Stomach (tissue), 4 donors: ENCODE measurements around the gene DOCK1.

Experiments used
- POLR2A ChIP-seq, 4 donors: fragments of 450-650 bp; IDR thresholded peaks; one replicate each; pipeline ENCODE4 v1.6.1; 2016; ENCODE audit warnings: antibody characterized with exemption in 4 of 4, control low read depth in 2 of 4, mild to moderate bottlenecking in 1 of 4, moderate library complexity in 1 of 4
- POLR2AphosphoS5 ChIP-seq, 3 donors: sonication (generic); formaldehyde crosslinking; IDR thresholded peaks; one replicate each; pipeline ENCODE4 v1.6.1; 2016; ENCODE audit warnings: antibody characterized with exemption in 3 of 3
- TF ChIP-seq, protein P1 (sequence below), 7 experiments: fragments of 450-650 bp in 4 of 7; fragments of 200-600 bp in 3 of 7; sonication (generic) in 3 of 7; IDR thresholded peaks; one replicate each; pipeline ENCODE4 v1.5.1; 2016 to 2019; ENCODE audit warnings: antibody characterized with exemption in 7 of 7, control low read depth in 2 of 7, mild to moderate bottlenecking in 1 of 7

DNA sequence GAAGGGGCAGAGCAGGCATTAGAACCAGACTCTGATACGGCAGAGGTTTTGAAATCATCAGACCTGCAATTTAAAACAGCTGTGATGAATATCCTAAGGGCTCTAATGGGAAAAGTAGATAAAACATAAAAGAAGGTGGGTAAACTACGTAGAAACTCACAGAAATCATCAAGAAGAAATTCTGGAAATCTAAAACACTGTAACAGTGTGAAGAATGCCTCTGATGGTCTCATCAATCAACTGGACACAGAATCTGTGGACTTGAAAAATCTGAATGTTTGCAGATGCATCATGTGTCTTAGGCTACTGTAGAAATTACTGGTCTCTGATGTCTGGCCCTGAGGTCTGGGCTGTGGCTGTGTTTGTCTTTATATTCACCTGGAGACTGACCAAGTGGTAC, 470.8 kb downstream of the DOCK1 start:
- TF ChIP-seq POLR2A (IDR thresholded peaks at IDR 0.05) (no peak), POLR2AphosphoS5 (IDR thresholded peaks at IDR 0.05) (no peak)
- TF ChIP-seq, protein P1, sequence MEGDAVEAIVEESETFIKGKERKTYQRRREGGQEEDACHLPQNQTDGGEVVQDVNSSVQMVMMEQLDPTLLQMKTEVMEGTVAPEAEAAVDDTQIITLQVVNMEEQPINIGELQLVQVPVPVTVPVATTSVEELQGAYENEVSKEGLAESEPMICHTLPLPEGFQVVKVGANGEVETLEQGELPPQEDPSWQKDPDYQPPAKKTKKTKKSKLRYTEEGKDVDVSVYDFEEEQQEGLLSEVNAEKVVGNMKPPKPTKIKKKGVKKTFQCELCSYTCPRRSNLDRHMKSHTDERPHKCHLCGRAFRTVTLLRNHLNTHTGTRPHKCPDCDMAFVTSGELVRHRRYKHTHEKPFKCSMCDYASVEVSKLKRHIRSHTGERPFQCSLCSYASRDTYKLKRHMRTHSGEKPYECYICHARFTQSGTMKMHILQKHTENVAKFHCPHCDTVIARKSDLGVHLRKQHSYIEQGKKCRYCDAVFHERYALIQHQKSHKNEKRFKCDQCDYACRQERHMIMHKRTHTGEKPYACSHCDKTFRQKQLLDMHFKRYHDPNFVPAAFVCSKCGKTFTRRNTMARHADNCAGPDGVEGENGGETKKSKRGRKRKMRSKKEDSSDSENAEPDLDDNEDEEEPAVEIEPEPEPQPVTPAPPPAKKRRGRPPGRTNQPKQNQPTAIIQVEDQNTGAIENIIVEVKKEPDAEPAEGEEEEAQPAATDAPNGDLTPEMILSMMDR (IDR thresholded peaks at IDR 0.05) = no peak
